HepG2 (cell line): ENCODE results near the gene TULP4. TPM values are rescaled to one million over a fixed set of nuclear protein-coding genes. Genes with fewer than 3 reads are reported as not detected.

Experiments used
- CBX5 ChIP-seq: sonication (generic); formaldehyde crosslinking; IDR thresholded peaks from 2 replicates; pipeline ENCODE4 v1.4.0; 2020; ENCODE audit warnings: missing genetic modification reagents, borderline replicate concordance
- IKZF1 ChIP-seq: fragments of 450-650 bp; IDR thresholded peaks from 2 replicates; pipeline ENCODE4 v1.7.1; 2016
- KLF11 ChIP-seq: IDR thresholded peaks from 2 replicates; pipeline ENCODE4 v1.6.1; 2016; ENCODE audit warnings: missing compliant biosample characterization
- MAFF ChIP-seq: IDR thresholded peaks from 2 replicates; pipeline ENCODE4 v1.6.1; 2011; ENCODE audit warnings: low read depth, low read length, improper control_type of control experiment
- SMAD9 ChIP-seq: sonication (generic); formaldehyde crosslinking; IDR thresholded peaks from 2 replicates; pipeline ENCODE4 v1.5.1; 2020; ENCODE audit warnings: mild to moderate bottlenecking, missing genetic modification reagents
- YEATS2 ChIP-seq: sonication (generic); formaldehyde crosslinking; IDR thresholded peaks from 2 replicates; pipeline ENCODE4 v1.4.0; 2020; ENCODE audit warnings: missing genetic modification reagents, borderline replicate concordance
- ZNF264 ChIP-seq: sonication (generic); formaldehyde crosslinking; IDR thresholded peaks from 2 replicates; pipeline ENCODE4 v1.4.0; 2020; ENCODE audit warnings: missing genetic modification reagents
- ZNF629 ChIP-seq: sonication (generic); formaldehyde crosslinking; conservative IDR thresholded peaks from 2 replicates; pipeline ENCODE4 v1.5.0; 2020; ENCODE audit warnings: missing genetic modification reagents
- ZNF660 ChIP-seq: sonication (generic); formaldehyde crosslinking; IDR thresholded peaks from 2 replicates; pipeline ENCODE4 v1.5.1; 2020; ENCODE audit warnings: mild to moderate bottlenecking, low read depth, missing genetic modification reagents, borderline replicate concordance
- polyA plus RNA-seq, 8 experiments: library from polyadenylated mRNA; depleted of rRNA in 3 of 8; stranded (reverse) in 7 of 8; unstranded in 1 of 8; fragments of >200 nt; fragmentation: Illumina TruSeq in 4 of 8; extraction: Trizol in 4 of 8; gene quantifications; 2 replicates each; pipeline versions ENCODE4 v1.2.1 to v1.2.3, GENCODE V29; 2011 to 2016; ENCODE audit warnings: low read depth in 4 of 8, missing spikeins in 1 of 8, mixed read lengths in 1 of 8; ENCODE audit not compliant: insufficient read depth in 1 of 8
- total RNA-seq, 5 experiments: library from RNA; depleted of rRNA; stranded (reverse); fragments of >200 nt; fragmentation: Illumina TruSeq; extraction: Trizol; gene quantifications; 2 replicates each; pipeline ENCODE4 v1.2.3, GENCODE V29; 2016; ENCODE audit warnings: low read depth in 1 of 5
- TF ChIP-seq, protein P1 (sequence below): sonication (generic); formaldehyde crosslinking; IDR thresholded peaks from 2 replicates; pipeline ENCODE4 v1.4.0; 2020; ENCODE audit warnings: missing genetic modification reagents, mild to moderate bottlenecking, borderline replicate concordance
- TF ChIP-seq, protein P2 (sequence below): IDR thresholded peaks from 2 replicates; pipeline ENCODE4 v1.6.1; 2016
- TF ChIP-seq, protein P3 (sequence below): sonication (generic); formaldehyde crosslinking; IDR thresholded peaks from 2 replicates; pipeline ENCODE4 v1.9.0; 2021; ENCODE audit warnings: missing genetic modification reagents, borderline replicate concordance
- TF ChIP-seq, protein P4 (sequence below): sonication (generic); formaldehyde crosslinking; IDR thresholded peaks from 2 replicates; pipeline ENCODE4 v1.5.0; 2020; ENCODE audit warnings: mild to moderate bottlenecking, missing genetic modification reagents
- TF ChIP-seq, protein P5 (sequence below): sonication (generic); formaldehyde crosslinking; IDR thresholded peaks from 2 replicates; pipeline ENCODE4 v1.8.1; 2023; ENCODE audit warnings: mild to moderate bottlenecking, moderate library complexity, missing genetic modification reagents

TULP4 gene
- total and polyA plus RNA-seq, 2 of the 13 experiments (the other 11 are each of a cell fraction or from before 2014, with no cell fraction given): 21.1 to 122 TPM

DNA sequence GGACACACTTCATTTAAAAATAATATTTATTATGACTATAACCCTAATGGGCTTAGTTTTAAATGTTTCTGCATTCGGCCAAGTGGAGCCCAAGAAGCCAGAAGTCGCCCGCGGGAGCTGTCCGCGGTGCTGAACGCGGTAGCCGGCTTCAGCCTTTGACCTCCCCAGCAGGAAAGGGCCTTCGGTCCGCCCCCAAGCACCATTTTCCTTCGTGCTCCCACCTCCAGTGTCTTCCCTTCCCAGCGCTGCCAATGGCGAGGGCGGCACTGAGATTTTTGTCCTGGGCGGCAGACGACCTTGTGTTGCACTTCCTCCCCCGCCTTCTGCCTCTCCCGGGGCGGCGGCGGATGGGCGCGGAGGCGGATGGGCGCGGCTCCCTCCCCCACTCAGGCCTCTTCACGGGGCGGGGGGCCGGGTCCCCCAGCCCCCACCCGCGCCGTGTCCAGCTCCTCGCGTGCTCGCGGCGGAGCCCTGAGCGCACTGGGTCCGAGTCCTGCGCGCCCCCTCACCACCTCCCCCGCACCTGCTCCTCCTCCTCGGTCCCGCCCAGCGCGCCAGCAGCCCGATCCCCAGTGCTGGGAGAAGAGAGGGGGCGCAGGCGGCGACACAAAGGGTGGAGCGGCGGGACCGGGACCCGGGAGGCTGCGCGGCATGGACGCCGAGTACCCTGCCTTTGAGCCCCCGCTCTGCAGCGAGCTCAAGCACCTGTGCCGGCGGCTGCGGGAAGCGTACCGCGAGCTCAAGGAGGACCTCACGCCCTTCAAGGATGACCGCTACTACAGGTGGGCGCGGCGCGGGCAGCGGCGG lies 224.0 kb downstream of the TULP4 start (continued):
- TF ChIP-seq, protein P1, sequence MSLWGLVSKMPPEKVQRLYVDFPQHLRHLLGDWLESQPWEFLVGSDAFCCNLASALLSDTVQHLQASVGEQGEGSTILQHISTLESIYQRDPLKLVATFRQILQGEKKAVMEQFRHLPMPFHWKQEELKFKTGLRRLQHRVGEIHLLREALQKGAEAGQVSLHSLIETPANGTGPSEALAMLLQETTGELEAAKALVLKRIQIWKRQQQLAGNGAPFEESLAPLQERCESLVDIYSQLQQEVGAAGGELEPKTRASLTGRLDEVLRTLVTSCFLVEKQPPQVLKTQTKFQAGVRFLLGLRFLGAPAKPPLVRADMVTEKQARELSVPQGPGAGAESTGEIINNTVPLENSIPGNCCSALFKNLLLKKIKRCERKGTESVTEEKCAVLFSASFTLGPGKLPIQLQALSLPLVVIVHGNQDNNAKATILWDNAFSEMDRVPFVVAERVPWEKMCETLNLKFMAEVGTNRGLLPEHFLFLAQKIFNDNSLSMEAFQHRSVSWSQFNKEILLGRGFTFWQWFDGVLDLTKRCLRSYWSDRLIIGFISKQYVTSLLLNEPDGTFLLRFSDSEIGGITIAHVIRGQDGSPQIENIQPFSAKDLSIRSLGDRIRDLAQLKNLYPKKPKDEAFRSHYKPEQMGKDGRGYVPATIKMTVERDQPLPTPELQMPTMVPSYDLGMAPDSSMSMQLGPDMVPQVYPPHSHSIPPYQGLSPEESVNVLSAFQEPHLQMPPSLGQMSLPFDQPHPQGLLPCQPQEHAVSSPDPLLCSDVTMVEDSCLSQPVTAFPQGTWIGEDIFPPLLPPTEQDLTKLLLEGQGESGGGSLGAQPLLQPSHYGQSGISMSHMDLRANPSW (CRISPR knock-in tag): no peak
- TF ChIP-seq ZNF660 (peak; percentile 67; the same call in 1 of the 2 replicates), IKZF1 (no peak), ZNF264 (CRISPR knock-in tag) (peak; percentile 96), ZNF629 (CRISPR knock-in tag) (peak; percentile 32), CBX5 (CRISPR knock-in tag) (peak; percentile 93), YEATS2 (CRISPR knock-in tag) (peak; percentile 81; the same call in 1 of the 2 replicates), SMAD9 (peak; percentile 96; the same call in 1 of the 2 replicates), MAFF (no peak), KLF11 (CRISPR knock-in tag) (peak; percentile 99)
- TF ChIP-seq, protein P2, sequence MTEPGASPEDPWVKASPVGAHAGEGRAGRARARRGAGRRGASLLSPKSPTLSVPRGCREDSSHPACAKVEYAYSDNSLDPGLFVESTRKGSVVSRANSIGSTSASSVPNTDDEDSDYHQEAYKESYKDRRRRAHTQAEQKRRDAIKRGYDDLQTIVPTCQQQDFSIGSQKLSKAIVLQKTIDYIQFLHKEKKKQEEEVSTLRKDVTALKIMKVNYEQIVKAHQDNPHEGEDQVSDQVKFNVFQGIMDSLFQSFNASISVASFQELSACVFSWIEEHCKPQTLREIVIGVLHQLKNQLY: peak; percentile 87
- TF ChIP-seq, protein P3, sequence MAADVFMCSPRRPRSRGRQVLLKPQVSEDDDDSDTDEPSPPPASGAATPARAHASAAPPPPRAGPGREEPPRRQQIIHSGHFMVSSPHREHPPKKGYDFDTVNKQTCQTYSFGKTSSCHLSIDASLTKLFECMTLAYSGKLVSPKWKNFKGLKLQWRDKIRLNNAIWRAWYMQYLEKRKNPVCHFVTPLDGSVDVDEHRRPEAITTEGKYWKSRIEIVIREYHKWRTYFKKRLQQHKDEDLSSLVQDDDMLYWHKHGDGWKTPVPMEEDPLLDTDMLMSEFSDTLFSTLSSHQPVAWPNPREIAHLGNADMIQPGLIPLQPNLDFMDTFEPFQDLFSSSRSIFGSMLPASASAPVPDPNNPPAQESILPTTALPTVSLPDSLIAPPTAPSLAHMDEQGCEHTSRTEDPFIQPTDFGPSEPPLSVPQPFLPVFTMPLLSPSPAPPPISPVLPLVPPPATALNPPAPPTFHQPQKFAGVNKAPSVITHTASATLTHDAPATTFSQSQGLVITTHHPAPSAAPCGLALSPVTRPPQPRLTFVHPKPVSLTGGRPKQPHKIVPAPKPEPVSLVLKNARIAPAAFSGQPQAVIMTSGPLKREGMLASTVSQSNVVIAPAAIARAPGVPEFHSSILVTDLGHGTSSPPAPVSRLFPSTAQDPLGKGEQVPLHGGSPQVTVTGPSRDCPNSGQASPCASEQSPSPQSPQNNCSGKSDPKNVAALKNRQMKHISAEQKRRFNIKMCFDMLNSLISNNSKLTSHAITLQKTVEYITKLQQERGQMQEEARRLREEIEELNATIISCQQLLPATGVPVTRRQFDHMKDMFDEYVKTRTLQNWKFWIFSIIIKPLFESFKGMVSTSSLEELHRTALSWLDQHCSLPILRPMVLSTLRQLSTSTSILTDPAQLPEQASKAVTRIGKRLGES: peak; percentile 97
- TF ChIP-seq, protein P4, sequence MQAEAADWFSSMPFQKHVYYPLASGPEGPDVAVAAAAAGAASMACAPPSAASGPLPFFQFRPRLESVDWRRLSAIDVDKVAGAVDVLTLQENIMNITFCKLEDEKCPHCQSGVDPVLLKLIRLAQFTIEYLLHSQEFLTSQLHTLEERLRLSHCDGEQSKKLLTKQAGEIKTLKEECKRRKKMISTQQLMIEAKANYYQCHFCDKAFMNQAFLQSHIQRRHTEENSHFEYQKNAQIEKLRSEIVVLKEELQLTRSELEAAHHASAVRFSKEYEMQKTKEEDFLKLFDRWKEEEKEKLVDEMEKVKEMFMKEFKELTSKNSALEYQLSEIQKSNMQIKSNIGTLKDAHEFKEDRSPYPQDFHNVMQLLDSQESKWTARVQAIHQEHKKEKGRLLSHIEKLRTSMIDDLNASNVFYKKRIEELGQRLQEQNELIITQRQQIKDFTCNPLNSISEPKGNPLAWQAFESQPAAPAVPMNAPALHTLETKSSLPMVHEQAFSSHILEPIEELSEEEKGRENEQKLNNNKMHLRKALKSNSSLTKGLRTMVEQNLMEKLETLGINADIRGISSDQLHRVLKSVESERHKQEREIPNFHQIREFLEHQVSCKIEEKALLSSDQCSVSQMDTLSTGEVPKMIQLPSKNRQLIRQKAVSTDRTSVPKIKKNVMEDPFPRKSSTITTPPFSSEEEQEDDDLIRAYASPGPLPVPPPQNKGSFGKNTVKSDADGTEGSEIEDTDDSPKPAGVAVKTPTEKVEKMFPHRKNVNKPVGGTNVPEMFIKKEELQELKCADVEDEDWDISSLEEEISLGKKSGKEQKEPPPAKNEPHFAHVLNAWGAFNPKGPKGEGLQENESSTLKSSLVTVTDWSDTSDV (CRISPR knock-in tag): peak; percentile 63; the same call in 1 of the 2 replicates
- TF ChIP-seq, protein P5, sequence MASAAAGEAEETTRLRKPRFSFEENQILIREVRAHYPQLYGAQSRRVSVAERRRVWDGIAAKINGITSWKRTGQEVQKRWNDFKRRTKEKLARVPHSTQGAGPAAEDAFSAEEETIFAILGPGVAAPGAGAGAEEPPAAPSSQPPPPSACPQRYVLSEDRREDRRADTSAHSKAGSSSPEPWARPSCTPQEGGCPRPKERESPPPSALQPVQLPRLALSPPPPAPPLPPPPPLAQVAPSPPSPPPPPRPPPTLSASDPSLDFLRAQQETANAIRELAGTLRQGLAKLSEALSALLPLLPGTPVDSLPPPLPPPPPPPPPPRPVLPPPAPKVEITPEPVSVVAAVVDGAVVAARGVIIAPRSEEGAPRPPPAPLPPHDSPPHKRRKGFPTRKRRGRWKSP: peak; percentile 97
